Measurements from ENCODE around the gene VMAC. TPM values are rescaled to one million over a fixed set of nuclear protein-coding genes. Genes with fewer than 3 reads are reported as not detected.

VMAC gene
- total RNA-seq, 1 experiment from 2014 or later: 4.4 TPM

- DNase-seq (ENCODE audit: low read depth): peak; percentile 92
Measured at GRCh38 chr19:5903624-5904351, 884 bp upstream of the VMAC start, which contains the start of gene NDUFA11. NDUFA11 (minus strand) TSS chr19:5903790; CDS start chr19:5903708, 82 bp downstream.

GRCh38 chr19:5905114-5905778 is 574 bp downstream of the VMAC start:
- no peak for DNase-seq (ENCODE audit: low read depth)

- DNase-seq (ENCODE audit: low read depth): no peak
Measured at GRCh38 chr19:5907241-5907640, 2.6 kb downstream of the VMAC start.

- DNase-seq (ENCODE audit: low read depth): no peak
Measured at GRCh38 chr19:5908773-5909442, 4.2 kb downstream of the VMAC start.

- DNase-seq (ENCODE audit: low read depth): no peak
Measured at GRCh38 chr19:5910638-5910907, 5.9 kb downstream of the VMAC start.

GRCh38 chr19:5911366-5911765 is 6.7 kb downstream of the VMAC start:
- no peak for DNase-seq (ENCODE audit: low read depth)

- peak; percentile 93 for DNase-seq (ENCODE audit: low read depth)
Measured at GRCh38 chr19:5913739-5914357, 9.2 kb downstream of the VMAC start, which contains the start of gene CAPS. CAPS (plus strand) TSS chr19:5914254; CDS start chr19:5914407, 153 bp downstream.

- no peak for DNase-seq (ENCODE audit: low read depth)
Measured at GRCh38 chr19:5914358-5914774, 9.7 kb downstream of the VMAC start.

- no peak for DNase-seq (ENCODE audit: low read depth)
Measured at GRCh38 chr19:5914946-5915781, 10.5 kb downstream of the VMAC start.

- no peak for DNase-seq (ENCODE audit: low read depth)
Measured at GRCh38 chr19:5915782-5916165, 11.1 kb downstream of the VMAC start.

- no peak for DNase-seq (ENCODE audit: low read depth)
Measured at GRCh38 chr19:5916181-5916708, 11.6 kb downstream of the VMAC start.

GRCh38 chr19:5917431-5918107 is 12.9 kb downstream of the VMAC start:
- no peak for DNase-seq (ENCODE audit: low read depth)

- no peak for DNase-seq (ENCODE audit: low read depth)
Measured at GRCh38 chr19:5918463-5919079, 13.9 kb downstream of the VMAC start.

GRCh38 chr19:5921516-5922160 is 17.0 kb downstream of the VMAC start:
- DNase-seq (ENCODE audit: low read depth): no peak

GRCh38 chr19:5922161-5922545 is 17.5 kb downstream of the VMAC start:
- DNase-seq (ENCODE audit: low read depth): no peak

GRCh38 chr19:5923356-5923755 is 18.7 kb downstream of the VMAC start:
- no peak for DNase-seq (ENCODE audit: low read depth)

- DNase-seq (ENCODE audit: low read depth): no peak
Measured at GRCh38 chr19:5925830-5926427, 21.3 kb downstream of the VMAC start.

GRCh38 chr19:5926641-5927440 is 22.2 kb downstream of the VMAC start:
- DNase-seq (ENCODE audit: low read depth): peak; percentile 14

- no peak for DNase-seq (ENCODE audit: low read depth)
Measured at GRCh38 chr19:5927441-5927821, 22.8 kb downstream of the VMAC start.
